SW480 (cell line): ENCODE measurements around the gene MOCOS.
"Not testable (repeated sequence)": the region's sequence is repeated elsewhere in the genome, so short reads cannot be mapped to it uniquely, and the experiment has no call there.

Experiments
- DNase-seq: peaks from one replicate; pipeline ENCODE4 v3.0.0-alpha.2; 2016; ENCODE audit warnings: low spot score

The MOCOS gene

DNA sequence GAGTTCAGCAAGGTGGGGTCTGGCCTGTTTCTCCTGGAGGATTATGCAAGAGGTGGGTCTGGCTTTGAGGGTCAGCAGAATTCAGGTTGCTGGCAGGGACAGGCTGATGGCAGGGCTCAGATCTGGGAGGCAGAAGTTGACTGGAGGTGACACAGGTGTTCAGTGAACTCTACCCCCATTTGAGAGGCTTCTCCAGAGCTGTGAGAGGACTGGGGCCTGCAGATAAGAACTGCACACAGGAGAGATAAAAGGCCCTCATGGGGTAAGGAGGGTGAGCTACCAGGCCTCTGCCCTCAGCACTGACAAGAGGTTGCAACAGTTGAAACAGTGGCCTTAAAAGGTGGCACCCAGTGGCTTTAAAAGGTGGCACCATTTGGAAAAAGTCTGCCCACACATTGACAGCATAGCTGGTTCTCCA is 13.1 kb downstream of the MOCOS start:
- DNase-seq: no peak

- no peak for DNase-seq
Measured at GRCh38 chr18:36201765-36202164, 14.5 kb downstream of the MOCOS start.

DNA sequence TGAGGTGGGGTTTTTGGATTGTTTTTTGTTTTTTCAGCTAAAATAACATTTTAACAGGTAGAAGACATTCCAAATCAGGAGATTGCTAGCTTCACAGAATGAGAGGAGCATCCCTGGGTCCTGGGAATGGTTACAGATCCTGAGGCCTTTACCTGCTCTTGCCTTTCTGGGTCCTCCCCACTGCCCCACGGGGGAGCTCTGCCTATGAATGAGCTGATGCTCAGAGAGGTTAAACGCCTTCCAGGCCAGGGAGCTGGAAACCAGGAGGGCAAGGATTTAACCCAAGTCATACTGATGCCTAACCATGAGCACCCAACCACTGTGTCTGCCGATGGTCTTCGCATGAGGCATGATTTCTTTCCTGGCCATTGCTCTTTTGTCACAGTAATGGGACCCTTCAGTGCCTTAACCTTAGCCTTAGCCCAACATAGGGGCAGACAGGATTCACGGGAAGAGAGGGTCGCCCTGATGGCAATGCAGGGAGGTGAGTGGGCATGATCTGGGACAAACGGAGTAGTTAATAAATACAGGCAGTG is 16.1 kb downstream of the MOCOS start:
- DNase-seq: no peak

DNA sequence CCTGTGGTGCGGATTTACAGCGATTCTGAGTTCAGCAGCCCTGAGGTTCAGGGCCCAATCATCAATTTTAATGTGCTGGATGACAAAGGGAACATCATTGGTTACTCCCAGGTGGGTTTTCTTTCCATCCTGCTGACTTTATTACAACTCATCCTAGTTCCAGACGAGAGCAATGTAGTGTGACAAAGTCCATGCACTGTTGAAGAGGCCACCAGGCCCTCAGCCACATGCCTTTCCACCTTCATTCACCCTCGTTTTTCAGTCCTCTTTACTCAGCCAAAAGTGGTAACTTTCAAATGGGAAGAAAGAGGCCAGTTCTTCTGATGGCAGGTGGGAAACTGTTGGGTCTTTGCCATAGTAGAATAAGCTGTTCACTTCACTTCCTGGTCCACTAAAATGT is 17.9 kb downstream of the MOCOS start:
- no peak for DNase-seq

DNA sequence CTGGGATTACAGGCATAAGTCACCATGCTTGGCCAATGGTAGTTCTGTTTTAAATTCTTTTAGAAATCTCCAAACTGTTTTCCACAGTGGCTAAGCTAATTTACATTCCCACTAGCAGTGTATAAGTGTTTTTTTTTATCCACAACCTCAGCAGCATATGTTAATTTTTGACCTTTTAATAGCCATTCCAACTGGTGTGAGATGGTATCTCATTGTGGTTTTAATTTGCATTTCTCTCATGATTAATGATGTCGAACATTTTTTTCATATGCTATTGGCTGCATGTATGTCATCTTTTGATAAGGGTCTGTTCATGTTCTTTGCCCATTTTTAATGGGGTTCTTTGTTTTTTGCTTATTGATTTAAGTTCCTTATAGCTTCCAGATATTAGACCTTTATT is 20.0 kb downstream of the MOCOS start:
- no peak for DNase-seq

- not testable (repeated sequence) for DNase-seq
Measured at GRCh38 chr18:36207969-36208368, 20.7 kb downstream of the MOCOS start.

DNA sequence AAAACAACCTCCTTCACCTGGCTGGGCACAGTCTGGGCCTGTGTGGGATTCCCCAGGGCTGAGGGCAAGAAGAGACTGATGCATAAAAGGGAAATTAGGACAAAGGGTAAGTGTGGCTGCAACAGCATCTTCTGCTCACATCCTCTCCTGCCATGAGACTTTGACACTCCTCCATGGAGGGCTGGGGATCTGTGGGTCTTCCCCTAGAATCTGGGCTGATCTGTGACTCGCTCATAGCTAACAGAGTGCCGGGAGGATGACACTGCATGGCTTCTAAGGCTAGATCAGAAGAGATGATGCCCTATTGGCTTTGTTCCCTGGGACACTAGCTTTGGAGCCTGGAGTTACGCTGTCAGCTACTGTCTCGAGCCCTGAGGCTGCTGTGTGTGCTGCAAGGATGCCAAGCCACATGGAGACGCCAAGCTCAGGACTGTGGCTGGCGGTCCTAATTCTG is 24.3 kb downstream of the MOCOS start:
- no peak for DNase-seq

DNA sequence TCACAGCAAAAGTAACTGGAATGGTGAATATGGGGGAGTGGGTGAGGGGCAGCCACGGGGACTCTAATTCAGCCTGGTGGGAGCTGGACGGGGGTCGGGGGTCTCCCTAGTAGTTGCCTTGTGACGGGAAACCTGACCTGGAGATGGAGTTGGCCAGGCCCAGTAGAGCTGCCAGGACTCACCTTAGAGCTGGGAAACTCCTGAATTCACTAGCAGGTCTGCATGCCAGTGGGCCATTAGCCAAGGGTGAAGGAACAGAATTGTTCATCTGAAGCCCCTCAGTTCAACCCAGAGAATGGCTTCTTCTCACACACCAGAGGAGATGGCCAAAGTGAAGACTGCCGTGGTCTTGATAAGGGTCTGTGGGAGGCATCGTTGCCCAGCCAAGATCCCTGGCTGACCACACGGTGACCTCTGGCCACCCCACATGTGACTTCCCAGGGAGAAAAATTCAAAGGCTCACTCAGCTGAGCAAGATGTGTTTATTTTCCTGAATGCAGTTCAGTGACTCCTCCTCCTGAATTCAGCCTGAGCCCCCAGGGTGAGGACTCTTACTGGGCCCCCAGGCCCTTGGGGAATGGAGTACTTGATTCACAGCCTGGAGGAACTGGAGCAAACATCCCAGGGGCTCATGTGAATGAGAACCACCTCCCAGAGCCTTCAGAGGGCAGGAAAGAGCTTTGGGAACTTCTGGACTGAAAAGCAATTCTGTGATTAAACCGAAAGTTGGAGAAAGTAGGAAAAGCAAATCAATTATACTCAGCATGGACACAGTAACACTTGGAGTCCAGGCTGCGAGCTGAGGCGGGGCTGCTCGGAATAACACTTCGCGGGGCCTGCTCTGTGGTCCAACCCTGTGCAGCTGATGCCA is 25.2 kb downstream of the MOCOS start:
- no peak for DNase-seq

DNA sequence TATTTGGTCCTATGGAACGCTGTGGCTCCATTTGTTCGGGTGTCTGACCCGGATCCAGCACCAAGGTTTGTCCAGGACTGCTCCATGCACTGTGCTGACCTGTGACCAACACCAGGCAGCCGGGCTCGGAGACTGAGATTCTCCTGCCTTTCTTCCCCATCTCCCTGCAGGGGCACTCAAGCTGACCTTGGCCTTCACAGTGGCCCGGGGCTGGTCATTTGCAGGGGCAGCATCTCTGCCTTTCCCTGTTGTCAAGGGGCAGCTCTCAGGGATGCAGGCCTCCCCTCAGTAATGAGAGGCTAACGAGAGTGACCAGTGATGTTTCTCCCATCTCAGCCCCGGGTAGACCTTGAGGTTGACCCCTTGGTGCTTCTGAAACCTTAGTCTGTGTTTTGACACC is 27.5 kb downstream of the MOCOS start:
- no peak for DNase-seq

- no peak for DNase-seq
Measured at GRCh38 chr18:36215577-36215976, 28.3 kb downstream of the MOCOS start.

- DNase-seq: peak; percentile 5
Measured at GRCh38 chr18:36217348-36217747, 30.1 kb downstream of the MOCOS start.

- DNase-seq: no peak
Measured at GRCh38 chr18:36229188-36229587, 41.9 kb downstream of the MOCOS start.

DNA sequence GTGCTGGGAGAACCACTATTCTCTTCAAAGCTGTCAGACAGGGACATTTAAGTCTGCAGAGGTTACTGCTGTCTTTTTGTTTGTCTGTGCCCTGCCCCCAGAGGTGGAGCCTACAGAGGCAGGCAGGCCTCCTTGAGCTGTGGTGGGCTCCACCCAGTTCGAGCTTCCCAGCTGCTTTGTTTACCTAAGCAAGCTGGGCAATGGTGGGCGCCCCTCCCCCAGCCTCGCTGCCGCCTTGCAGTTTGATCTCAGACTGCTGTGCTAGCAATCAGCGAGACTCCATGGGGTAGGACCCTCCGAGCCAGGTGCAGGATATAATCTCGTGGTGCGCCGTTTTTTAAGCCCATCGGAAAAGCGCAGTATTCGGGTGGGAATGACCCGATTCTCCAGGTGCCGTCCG is 53.2 kb downstream of the MOCOS start:
- DNase-seq: not testable (repeated sequence)

- no peak for DNase-seq
Measured at GRCh38 chr18:36241831-36242230, 54.5 kb downstream of the MOCOS start.

DNA sequence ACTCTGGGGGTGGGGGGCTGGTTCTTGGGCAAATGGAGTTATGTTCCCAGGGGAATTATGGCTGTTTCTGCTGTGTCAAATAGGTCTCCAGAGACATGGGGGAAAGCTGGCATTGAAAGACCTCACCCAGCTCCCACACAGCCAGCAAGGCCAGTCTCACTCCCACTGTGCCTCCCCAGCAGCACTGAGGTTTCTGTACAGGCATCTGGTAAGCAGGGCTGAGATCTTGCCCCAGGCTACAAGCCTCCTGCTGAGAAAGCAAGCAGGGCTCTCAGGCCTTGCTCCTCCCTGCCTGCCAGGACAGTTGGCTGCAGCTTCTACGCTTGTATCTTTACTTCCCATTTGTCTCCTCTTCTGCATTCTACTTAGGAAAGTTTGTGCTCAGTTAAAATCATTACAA is 59.7 kb downstream of the MOCOS start:
- DNase-seq: no peak

- no peak for DNase-seq
Measured at GRCh38 chr18:36249392-36249791, 62.1 kb downstream of the MOCOS start.

DNA sequence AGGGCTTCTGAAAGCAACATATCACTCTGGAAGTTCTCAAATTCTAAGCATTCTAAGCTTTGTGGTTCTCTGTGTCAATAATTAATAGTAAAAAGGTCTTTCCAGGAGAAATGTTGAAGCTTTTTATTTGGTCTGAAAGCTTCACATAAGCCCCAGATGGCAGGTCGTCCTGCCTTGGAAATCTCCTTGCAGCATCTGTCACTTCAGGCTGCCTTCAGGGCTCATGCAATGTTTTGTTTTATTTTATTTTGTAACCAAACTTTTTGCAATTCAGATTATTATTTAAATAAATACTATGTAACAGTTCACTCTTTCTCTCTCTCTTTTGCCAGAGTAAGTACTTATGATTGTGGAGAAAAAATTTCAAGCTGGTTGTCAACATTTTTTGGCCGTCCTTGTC is 63.5 kb downstream of the MOCOS start:
- DNase-seq: no peak

GRCh38 chr18:36255072-36255698 is 67.9 kb downstream of the MOCOS start:
- no peak for DNase-seq

DNA sequence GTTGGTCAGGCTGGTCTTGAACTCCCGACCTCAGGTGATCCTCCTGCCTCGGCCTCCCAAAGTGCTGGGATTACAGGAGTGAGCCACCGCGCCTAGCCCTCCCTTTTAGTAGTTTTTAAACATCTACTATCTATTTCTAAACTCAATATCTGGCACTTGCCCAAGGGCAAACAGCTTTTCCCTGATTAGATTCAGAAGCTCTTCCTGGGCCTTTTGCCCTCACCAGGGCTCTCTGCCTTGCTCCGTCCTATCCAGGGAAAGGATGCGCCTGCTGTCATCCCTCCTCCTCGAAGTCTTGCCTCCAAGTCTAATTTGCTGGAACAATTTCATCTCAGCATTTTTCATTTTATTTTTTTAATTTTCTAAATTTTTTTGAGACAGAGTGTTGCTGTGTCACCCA is 68.8 kb downstream of the MOCOS start:
- DNase-seq: no peak

- no peak for DNase-seq
Measured at GRCh38 chr18:36262971-36263370, 75.7 kb downstream of the MOCOS start.

DNA sequence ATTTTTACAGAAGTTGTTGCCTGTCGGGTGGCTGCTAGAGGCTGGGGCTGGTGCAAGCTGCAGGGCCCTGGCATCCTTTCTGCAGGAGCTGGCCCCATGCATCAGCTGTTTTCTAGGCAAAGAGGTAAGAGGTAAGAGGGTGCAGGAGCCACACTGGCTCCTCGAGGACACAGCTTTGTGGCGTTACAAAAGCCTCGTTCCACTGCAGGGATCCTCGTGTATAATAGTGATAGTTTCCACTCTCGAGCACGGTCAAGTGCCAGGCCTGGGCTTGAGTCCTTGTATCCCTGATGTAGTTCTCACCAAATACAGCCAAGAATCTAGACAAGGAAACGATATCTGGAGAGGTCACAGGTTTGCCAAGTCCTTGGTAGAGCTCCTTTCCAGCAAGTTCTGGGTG is 77.0 kb downstream of the MOCOS start:
- DNase-seq: no peak

DNA sequence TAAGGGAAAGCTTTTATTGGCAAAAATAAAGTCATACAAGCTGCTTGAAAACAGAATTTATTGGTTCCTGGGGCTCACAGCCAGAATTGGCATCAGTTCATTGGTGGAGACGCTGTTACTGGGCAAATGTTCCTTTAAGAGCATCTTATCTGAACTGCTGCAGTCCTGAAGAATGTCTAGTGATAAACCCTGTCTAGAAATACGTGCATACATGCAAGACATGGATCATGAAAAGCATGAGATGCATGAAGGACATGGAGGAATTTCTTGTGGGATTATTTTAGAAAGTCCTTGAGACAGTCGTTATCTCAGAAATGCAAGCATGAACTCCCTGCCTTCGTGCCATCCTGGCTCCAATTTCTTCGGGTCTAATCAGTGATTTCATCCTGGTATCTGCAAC is 77.7 kb downstream of the MOCOS start:
- DNase-seq: no peak

DNA sequence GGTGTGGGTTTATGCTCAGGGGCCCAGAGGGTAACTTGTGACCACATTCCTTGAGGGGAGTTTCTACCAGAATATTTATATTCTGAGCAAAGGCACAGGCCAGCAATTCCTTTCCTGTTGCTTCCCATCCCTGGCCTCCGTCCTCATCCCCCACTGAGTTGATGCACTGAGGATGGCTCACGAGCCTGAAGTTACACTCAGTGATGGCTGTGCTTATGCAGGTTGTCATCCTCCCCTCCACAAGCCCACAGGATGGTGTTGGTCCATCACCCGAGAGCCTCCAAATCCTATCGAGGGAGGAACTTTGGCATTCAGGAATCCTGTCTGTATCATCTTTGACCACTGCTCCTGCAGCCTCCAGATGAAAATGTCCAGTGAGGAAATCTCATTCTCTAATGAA is 81.9 kb downstream of the MOCOS start:
- DNase-seq: no peak
